SU-DHL-6 (cell line): ENCODE data around the gene STMN1.
A peak's percentile ranks its signal among the peaks of the same experiment; 100 is the strongest.

Experiments used
- H2AFZ ChIP-seq: fragments of 200-600 bp; sonication (generic); 2 replicates; pipeline ENCODE4 v1.6.1; 2014; ENCODE audit warnings: low read depth, mild to moderate bottlenecking, moderate library complexity, mixed read lengths, antibody characterized with exemption, low read length; ENCODE audit not compliant: severe bottlenecking
- H3F3A ChIP-seq: fragments of 200-600 bp; shearing (Covaris generic); 2 replicates; pipeline ENCODE4 v1.6.0; 2016; ENCODE audit warnings: antibody characterized with exemption, mild to moderate bottlenecking; ENCODE audit not compliant: insufficient read depth
- H3K27ac ChIP-seq: fragments of 200-600 bp; sonication (generic); 2 replicates; pipeline ENCODE4 v1.5.1; 2016; ENCODE audit warnings: low read depth, mild to moderate bottlenecking, low read length, moderate library complexity, mixed read lengths
- H3K27me3 ChIP-seq: fragments of 200-600 bp; sonication (generic), shearing (Covaris generic); 2 replicates; pipeline ENCODE4 v1.6.0; 2014; ENCODE audit warnings: mild to moderate bottlenecking, low read length
- H3K36me3 ChIP-seq: fragments of 200-600 bp; sonication (generic); 2 replicates; pipeline ENCODE4 v1.6.1; 2014; ENCODE audit warnings: mild to moderate bottlenecking, low read length, mixed read lengths
- H3K4me2 ChIP-seq: fragments of 300-600, 200-600 bp; shearing (Covaris generic), sonication (generic); 2 replicates; pipeline ENCODE4 v1.6.0; 2014; ENCODE audit warnings: low read length, low read depth, mild to moderate bottlenecking; ENCODE audit not compliant: poor library complexity, severe bottlenecking
- H3K4me3 ChIP-seq: fragments of 200-600 bp; sonication (generic); 2 replicates; pipeline ENCODE4 v1.5.1; 2014; ENCODE audit warnings: antibody characterized with exemption, low read length, mild to moderate bottlenecking, mixed read lengths; ENCODE audit not compliant: insufficient read depth, poor library complexity, severe bottlenecking
- H3K79me2 ChIP-seq: fragments of 200-600 bp; sonication (generic); 2 replicates; pipeline ENCODE4 v1.6.1; 2014; ENCODE audit warnings: mild to moderate bottlenecking, low read length, moderate library complexity; ENCODE audit not compliant: insufficient read depth
- H3K9ac ChIP-seq: fragments of 200-600 bp; sonication (generic); 2 replicates; pipeline ENCODE4 v1.7.0; 2014; ENCODE audit warnings: mild to moderate bottlenecking, low read length
- H3K9me2 ChIP-seq: fragments of 200-600 bp; sonication (generic); replicated peaks from 2 replicates; pipeline ENCODE4 v1.6.1; 2014; ENCODE audit warnings: low read length; ENCODE audit not compliant: insufficient read depth
- H3K9me3 ChIP-seq: fragments of 200-600 bp; sonication (generic); 2 replicates; pipeline ENCODE4 v1.6.1; 2014; ENCODE audit warnings: low read length, mixed read lengths; ENCODE audit not compliant: insufficient read depth
- H4K20me1 ChIP-seq: fragments of 200-600 bp; sonication (generic); 2 replicates; pipeline ENCODE4 v1.6.1; 2014; ENCODE audit warnings: low read depth, mild to moderate bottlenecking, antibody characterized with exemption, low read length, moderate library complexity, mixed read lengths
- CTCF ChIP-seq: fragments of 200-600 bp; sonication (generic); IDR thresholded peaks from one replicate; pipeline ENCODE4 v1.5.1; 2017; ENCODE audit warnings: antibody characterized with exemption, mild to moderate bottlenecking, low read length, moderate library complexity; ENCODE audit not compliant: insufficient read depth, poor library complexity, severe bottlenecking
- EZH2phosphoT487 ChIP-seq: fragments of 200-600 bp; sonication (generic), shearing (Covaris generic); conservative IDR thresholded peaks from 2 replicates; pipeline ENCODE4 v1.6.1; 2018; ENCODE audit warnings: mild to moderate bottlenecking, antibody characterized with exemption, low read length, moderate library complexity, mixed read lengths

STMN1 gene

GRCh38 chr1:25898223-25899015 lies 7.8 kb downstream of the STMN1 start:
- no peak overlapping the region for H3K27ac ChIP-seq
- no peak overlapping the region for H3K4me2 ChIP-seq
- H2AFZ ChIP-seq: no peak overlapping the region
- H3F3A ChIP-seq: peaks cover 42% of the 10 kb centered on the region
- TF ChIP-seq CTCF (no peak), EZH2phosphoT487 (no peak)
- H3K27me3 ChIP-seq: no peaks in the 10 kb centered on the region
- H4K20me1 ChIP-seq: peaks cover 5% of the 10 kb centered on the region; the same call in 1 of the 2 replicates
- H3K36me3 ChIP-seq: peaks cover 41% of the 10 kb centered on the region
- H3K9me3 ChIP-seq: no peaks in the 10 kb centered on the region
- H3K4me3 ChIP-seq: no peak overlapping the region
- H3K79me2 ChIP-seq: peaks cover 16% of the 10 kb centered on the region
- no peak overlapping the region for H3K9ac ChIP-seq
- H3K9me2 ChIP-seq: no peaks in the 10 kb centered on the region

DNA sequence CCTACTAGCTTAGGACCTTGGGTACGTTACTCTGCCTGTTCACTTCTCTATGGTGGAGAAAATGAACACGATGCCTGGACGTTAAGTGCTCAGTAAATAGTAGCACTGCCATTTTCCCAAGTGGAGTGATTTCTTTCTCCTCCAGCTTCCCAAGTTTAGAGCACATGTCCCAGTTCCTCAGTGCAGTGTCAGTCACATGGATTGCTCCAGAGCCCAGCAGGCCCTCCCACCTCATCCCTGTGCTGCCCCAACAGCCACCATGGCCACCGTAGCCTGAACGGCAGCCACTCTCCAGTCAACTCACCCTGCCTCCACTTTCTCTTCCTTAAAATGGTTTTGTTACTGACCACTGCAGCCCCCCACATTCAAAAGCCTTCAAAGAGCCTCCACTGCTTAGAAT lies 8.5 kb downstream of the STMN1 start:
- no peaks in the 10 kb centered on the region for H3K27me3 ChIP-seq
- peaks cover 9% of the 10 kb centered on the region for H3K79me2 ChIP-seq
- TF ChIP-seq EZH2phosphoT487: no peak
- TF ChIP-seq CTCF: no peak
- no peak overlapping the region for H2AFZ ChIP-seq
- no peak overlapping the region for H3K4me2 ChIP-seq
- H3K9ac ChIP-seq: no peak overlapping the region
- H3F3A ChIP-seq: peaks cover 42% of the 10 kb centered on the region
- H3K9me3 ChIP-seq: no peaks in the 10 kb centered on the region
- no peak overlapping the region for H3K4me3 ChIP-seq
- no peaks in the 10 kb centered on the region for H4K20me1 ChIP-seq
- H3K36me3 ChIP-seq: peaks cover 35% of the 10 kb centered on the region
- H3K9me2 ChIP-seq: no peaks in the 10 kb centered on the region
- no peak overlapping the region for H3K27ac ChIP-seq

GRCh38 chr1:25896266-25896665 lies 10.0 kb downstream of the STMN1 start:
- Histone ChIP-seq H3K4me3 (no peak overlapping the region), H3K27ac (peak overlapping the region; percentile 34), H3K36me3 (peaks cover 21% of the 10 kb centered on the region), H3K4me2 (no peak overlapping the region), H3K9me3 (no peaks in the 10 kb centered on the region), H2AFZ (no peak overlapping the region), H3K9ac (no peak overlapping the region), H3K79me2 (peaks cover 6% of the 10 kb centered on the region; the same call in 1 of the 2 replicates), H3F3A (peaks cover 36% of the 10 kb centered on the region), H3K9me2 (no peaks in the 10 kb centered on the region), H3K27me3 (no peaks in the 10 kb centered on the region), H4K20me1 (no peaks in the 10 kb centered on the region)
- TF ChIP-seq CTCF (no peak), EZH2phosphoT487 (no peak)
